HG02840 (cell line): ENCODE data around the gene MKNK2.
"Not testable (repeated sequence)": the region's sequence is repeated elsewhere in the genome, so short reads cannot be mapped to it uniquely, and the experiment has no call there.

Experiments used
- ATAC-seq: cut with Tn5 transposase; IDR thresholded peaks from one replicate; pipeline ENCODE4 v1.9.1; 2021; ENCODE audit warnings: mild to moderate bottlenecking, moderate library complexity, moderate number of reproducible peaks; ENCODE audit not compliant: unreplicated experiment, low FRiP score

Gene MKNK2

GRCh38 chr19:2045501-2046045 lies 5.5 kb downstream of the MKNK2 start:
- ATAC-seq = no peak

GRCh38 chr19:2044709-2045500 lies 6.1 kb downstream of the MKNK2 start:
- no peak for ATAC-seq

- no peak for ATAC-seq
Observed at GRCh38 chr19:2043961-2044708, 6.9 kb downstream of the MKNK2 start.

- no peak for ATAC-seq
Observed at GRCh38 chr19:2043251-2043641, 7.8 kb downstream of the MKNK2 start.

DNA sequence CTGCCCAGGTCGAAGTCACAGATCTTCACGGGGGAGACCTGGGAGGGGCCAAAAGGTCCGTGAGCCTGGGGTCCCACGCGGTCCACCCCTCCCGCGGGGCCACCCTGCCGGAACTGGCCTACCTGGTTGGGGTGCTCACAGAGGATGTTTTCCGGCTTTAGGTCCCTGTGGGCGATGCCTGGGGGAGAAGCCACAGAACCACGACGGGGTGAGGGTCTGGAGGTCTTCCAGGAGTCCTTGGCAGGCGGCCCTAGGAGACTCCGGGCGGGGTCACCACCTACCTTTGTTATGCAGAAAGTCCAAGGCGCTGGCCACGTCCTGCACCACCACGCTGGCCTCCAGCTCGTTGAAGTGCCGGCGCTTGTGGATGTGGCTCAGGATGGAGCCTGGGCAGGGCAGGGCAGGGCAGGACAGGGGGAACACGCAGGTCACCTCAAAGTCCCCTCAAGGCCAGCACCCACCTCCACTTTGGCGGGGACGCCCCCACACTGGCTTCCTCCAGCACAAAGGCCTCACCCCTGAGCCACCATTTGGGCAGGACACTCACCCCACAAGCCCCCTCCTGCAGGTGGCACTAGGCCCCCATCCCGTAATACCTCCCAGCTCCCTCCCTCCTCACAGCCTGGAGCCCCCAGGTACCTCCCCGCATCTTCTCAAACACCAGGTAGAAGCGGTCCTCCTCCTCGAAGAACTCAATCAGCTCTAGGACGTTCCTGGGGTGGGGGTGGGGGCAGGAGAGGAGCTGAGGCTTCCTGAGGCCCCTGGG lies 8.4 kb downstream of the MKNK2 start:
- ATAC-seq = peak; percentile 18

GRCh38 chr19:2041683-2042484 lies 9.2 kb downstream of the MKNK2 start:
- ATAC-seq = peak; percentile 58

GRCh38 chr19:2041433-2041682 lies 9.7 kb downstream of the MKNK2 start:
- ATAC-seq = no peak

DNA sequence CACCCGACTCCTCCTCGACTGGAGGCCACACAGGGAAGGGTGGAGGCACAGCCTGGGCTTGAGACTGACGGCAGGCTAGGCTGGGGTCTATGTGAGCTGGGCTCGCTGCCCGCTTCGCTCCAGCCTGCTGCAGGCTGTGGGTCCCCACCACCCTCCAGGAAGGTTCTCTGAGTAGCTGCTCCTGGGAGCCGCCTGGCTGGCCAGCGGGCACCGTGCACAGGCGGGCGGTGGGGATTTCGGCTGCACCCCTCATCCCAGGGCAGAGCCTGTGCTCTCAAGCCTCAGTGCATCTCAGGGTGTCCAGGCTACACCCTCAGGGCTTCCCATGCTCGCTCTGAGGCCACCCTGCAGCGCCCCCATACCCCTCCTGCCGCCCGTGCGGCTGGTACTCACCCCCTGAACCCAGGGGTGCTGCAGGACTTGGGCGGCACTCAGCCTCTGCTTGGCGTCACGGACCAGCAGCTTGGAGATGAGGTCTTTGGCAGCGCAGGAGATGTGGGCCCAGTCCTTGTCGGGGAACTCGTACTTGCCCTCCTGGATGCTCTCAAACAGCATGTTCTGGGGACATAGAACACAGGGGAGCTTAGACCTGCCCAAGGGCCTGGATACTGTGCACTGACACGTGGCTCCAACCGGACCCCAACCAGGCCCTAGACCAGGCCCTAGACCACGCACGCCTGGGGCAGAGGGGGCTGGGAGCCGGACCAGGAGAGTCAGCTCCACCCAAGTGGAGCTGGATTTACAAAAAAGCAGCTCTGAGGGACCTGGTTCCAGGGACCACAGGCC lies 10.2 kb downstream of the MKNK2 start:
- no peak for ATAC-seq

- no peak for ATAC-seq
Observed at GRCh38 chr19:2039959-2040646, 10.9 kb downstream of the MKNK2 start.

- ATAC-seq = no peak
Observed at GRCh38 chr19:2039089-2039958, 11.7 kb downstream of the MKNK2 start.

DNA sequence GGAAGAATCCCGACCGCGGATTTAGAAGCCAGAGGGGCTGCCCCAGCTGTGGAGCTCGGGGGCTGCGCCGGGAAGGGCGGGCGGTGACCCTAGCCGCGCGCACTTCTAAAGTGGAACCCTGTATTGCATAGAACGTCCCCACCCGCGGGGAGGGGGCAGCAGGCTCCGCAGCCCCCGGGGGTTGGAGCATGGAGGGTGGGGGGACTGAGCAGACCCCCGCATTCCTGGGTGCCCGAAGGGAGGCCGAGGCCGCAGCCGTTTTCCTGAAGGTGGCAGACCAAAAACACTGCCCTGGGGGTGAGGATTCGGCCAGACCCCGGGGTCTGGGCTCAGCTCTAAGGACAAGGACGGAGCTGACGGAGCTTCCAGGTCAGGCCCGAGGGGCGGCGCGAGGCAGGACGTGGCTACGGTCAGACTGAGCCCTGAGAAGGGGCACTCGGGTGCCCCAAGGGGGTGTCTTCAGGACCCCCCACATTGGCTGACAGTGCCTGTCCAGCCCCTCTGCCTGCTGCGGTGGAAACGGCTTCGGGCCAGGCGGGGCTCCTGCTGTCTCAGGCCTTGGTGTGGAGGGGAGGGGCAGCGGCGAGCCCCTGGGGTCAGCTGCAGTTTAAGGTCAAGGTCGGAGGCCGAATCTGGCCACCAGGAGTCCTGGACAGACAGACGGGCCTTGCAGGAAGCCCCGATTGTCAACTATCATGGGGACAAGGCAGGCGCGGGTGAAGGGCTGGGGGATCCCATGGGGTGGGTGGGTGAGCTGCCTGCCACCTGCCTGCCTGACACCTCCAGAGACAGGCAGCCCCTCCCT lies 12.6 kb downstream of the MKNK2 start:
- no peak for ATAC-seq

GRCh38 chr19:2037651-2038255 lies 13.3 kb downstream of the MKNK2 start:
- no peak for ATAC-seq

DNA sequence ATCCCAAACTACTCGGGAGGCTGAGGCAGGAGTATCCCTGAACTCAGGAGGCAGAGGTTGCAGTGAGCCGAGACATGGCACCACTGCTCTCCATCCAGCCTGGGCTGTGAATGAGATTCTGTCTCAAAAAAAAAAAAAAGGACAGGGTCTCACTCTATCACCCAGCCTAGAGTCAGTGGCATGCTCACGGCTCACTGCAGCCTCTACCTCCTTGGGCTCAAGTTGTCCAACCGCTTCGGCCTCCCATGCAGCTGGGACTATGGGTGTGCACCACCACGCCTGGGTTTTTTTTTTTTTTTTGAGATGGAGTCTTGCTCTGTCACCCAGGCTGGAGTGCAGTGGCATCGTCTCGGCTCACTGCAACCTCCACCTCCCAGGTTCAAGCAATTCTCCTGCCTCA lies 14.6 kb downstream of the MKNK2 start:
- ATAC-seq = no peak

DNA sequence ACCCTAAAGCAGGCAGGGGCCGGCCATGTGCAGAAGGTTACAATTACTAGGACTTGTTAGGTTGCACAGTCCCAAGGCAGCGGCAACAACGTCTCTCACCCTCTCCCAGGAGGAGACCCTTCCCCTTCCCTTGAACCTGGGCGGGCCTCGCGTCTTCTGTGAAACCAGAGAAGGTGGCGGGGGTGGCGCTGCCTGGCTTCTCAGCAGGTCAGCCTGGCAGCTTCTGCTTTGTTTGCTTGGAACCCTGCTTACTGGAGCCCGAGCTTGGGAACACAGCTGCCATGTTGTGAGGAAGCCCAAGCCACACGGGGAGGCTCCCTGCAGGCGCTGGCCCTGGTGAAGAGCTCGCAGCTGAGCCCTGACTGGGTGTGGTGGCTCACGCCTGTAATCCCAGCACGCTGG lies 15.5 kb downstream of the MKNK2 start:
- no peak for ATAC-seq

DNA sequence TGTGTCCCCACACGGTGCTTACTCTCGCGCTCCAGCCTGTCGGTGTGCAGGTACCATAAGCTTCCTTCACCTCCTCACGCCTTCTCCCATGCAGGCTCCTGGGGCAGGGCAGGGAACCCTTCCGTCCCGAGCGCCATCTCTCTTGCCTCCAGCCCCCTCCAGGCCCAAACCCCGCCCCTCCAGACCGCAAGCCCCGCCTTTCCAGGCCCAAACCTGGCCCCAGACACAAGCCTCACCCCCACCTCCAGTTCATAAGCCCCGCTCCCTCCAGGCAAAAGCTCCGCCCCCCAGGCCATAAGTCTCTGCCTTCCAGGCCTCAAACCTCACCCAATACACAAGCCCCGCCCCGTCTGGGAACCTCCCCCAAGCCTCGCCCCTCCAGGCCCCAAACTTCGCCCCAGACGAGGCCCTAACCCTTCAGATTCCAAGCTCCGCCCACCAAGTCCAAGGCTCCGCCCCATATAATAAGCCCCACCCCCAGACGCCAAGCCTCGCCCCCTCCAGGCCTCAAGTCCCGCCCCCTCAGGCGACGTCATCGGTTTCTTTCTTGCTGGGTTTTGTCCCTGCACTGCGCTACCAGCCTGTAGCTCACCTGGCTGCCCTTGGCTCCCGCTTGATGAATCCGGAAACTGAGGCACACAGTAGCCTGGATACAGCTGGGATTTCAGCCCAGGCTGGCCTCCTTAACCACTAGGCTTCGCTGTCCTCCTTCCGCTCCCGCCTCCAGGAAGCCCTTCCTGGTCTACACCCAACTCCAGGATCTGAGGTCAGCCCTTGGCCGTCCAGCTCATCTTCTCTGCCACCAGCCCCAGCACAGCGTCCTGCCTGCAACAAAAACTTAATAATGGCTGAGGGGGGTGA lies 16.1 kb downstream of the MKNK2 start:
- ATAC-seq = no peak

DNA sequence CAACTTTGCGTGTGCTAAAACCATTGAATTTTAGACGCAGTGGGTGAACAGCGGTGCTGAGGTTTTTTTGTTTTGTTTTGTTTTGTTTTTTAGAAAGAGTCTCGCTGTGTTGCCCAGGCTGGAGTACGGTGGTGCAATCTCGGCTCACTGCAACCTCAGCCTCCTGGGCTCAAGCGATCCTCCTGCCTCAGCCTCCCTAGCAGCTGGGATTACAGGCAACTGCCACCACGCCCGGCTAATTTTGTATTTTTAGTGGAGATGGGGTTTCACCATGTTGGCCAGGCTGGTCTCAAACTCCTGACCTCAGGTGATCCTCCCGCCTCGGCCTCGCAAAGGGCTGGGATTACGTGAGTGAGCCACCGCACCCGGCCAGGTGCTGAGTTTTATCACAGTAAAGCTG lies 16.8 kb downstream of the MKNK2 start:
- ATAC-seq = not testable (repeated sequence)
